ENCODE results near the gene RFX3.

The RFX3 gene

DNA sequence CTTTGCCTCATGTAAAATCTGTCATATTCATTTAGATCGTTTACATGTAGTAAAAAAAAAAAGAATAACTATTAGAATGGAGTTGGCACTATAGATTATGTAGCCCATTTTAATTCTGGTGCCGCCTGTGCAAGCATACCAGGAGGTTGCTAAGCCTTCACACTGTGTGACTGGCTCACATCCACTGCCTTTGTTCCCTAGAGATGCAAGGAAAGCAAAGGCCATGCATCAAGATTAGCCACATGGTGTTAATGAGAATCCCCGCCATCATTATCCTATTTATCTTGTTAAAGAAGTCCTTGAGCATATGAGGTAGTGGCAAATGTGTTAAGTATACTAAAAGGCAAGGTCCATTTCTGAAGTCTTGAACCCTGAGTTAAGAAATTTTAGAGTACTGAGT, 279.6 kb downstream of the RFX3 start:
- no peak overlapping the region for H3K4me3 ChIP-seq (replicated peaks; ENCODE audit: insufficient read depth, low read length)
- TF ChIP-seq, protein P1, sequence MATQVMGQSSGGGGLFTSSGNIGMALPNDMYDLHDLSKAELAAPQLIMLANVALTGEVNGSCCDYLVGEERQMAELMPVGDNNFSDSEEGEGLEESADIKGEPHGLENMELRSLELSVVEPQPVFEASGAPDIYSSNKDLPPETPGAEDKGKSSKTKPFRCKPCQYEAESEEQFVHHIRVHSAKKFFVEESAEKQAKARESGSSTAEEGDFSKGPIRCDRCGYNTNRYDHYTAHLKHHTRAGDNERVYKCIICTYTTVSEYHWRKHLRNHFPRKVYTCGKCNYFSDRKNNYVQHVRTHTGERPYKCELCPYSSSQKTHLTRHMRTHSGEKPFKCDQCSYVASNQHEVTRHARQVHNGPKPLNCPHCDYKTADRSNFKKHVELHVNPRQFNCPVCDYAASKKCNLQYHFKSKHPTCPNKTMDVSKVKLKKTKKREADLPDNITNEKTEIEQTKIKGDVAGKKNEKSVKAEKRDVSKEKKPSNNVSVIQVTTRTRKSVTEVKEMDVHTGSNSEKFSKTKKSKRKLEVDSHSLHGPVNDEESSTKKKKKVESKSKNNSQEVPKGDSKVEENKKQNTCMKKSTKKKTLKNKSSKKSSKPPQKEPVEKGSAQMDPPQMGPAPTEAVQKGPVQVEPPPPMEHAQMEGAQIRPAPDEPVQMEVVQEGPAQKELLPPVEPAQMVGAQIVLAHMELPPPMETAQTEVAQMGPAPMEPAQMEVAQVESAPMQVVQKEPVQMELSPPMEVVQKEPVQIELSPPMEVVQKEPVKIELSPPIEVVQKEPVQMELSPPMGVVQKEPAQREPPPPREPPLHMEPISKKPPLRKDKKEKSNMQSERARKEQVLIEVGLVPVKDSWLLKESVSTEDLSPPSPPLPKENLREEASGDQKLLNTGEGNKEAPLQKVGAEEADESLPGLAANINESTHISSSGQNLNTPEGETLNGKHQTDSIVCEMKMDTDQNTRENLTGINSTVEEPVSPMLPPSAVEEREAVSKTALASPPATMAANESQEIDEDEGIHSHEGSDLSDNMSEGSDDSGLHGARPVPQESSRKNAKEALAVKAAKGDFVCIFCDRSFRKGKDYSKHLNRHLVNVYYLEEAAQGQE (IDR thresholded peaks at IDR 0.05; ENCODE audit: insufficient replicate concordance, low read depth) = no peak
- TF ChIP-seq SPI1 (IDR thresholded peaks at IDR 0.05; ENCODE audit: borderline replicate concordance, low read depth) = no peak
- TF ChIP-seq CTCF (IDR thresholded peaks at IDR 0.05; ENCODE audit: insufficient read depth, low read length) = no peak
- no peak for TF ChIP-seq POLR2AphosphoS5 (IDR thresholded peaks at IDR 0.05; ENCODE audit: low read depth)
- no peak for TF ChIP-seq GABPA (IDR thresholded peaks at IDR 0.05; ENCODE audit: low read depth)
- no peak for DNase-seq (ENCODE audit: low read depth in 1 of 2, low spot score in 1 of 2)
- no peaks in the 10 kb centered on the region for H3K27me3 ChIP-seq (ENCODE audit: insufficient read depth, poor library complexity, severe bottlenecking)
- H3K27ac ChIP-seq (replicated peaks) = no peak overlapping the region

- TF ChIP-seq GABPA (IDR thresholded peaks at IDR 0.05; ENCODE audit: low read depth) (no peak), POLR2AphosphoS5 (IDR thresholded peaks at IDR 0.05; ENCODE audit: low read depth) (no peak), SPI1 (IDR thresholded peaks at IDR 0.05; ENCODE audit: borderline replicate concordance, low read depth) (0 out of 2 replicates have a peak, but pooled peaks have one; percentile 8)
- TF ChIP-seq, protein P1 (IDR thresholded peaks at IDR 0.05; ENCODE audit: insufficient replicate concordance, low read depth) = no peak
- no peak overlapping the region for H3K27ac ChIP-seq (replicated peaks)
- peak; percentile 68 to 72 for DNase-seq (ENCODE audit: low read depth in 1 of 2, low spot score in 1 of 2)
Measured at GRCh38 chr9:3244963-3245653, 280.7 kb downstream of the RFX3 start.

DNA sequence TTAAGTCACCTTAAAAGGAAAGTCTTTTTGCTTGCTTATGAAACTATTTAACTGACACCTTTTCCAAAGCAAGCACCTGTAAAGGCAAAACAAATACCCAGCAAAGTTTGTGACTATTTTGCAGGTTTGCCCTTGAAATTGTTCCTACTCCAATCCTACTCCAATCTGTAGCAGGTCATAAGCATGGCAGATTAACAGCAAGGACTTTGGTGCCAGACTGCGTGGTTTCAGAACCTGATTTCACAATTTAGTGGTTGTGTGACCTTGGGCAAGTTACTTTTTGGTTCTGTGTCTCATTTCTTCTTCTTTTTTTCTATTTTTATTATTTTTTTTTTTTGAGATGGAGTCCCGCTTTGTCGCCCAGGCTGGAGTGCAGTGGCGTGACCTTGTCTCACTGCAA, 282.1 kb downstream of the RFX3 start:
- no peak overlapping the region for H3K27ac ChIP-seq (replicated peaks)
- no peak for TF ChIP-seq CTCF (IDR thresholded peaks at IDR 0.05; ENCODE audit: insufficient read depth, low read length)
- TF ChIP-seq, protein P1 (IDR thresholded peaks at IDR 0.05; ENCODE audit: insufficient replicate concordance, low read depth) = no peak
- H3K4me3 ChIP-seq (replicated peaks; ENCODE audit: insufficient read depth, low read length) = no peak overlapping the region
- H3K27me3 ChIP-seq (ENCODE audit: insufficient read depth, poor library complexity, severe bottlenecking) = no peaks in the 10 kb centered on the region
- DNase-seq (ENCODE audit: low read depth in 1 of 2, low spot score in 1 of 2) = peak; percentile 61 to 63

More at GRCh38 chr9:3244963-3245653, 280.7 kb downstream of the RFX3 start:
- no peaks in the 10 kb centered on the region for H3K27me3 ChIP-seq (ENCODE audit: insufficient read depth, poor library complexity, severe bottlenecking)
- no peak overlapping the region for H3K4me3 ChIP-seq (replicated peaks; ENCODE audit: insufficient read depth, low read length)

Data from HL-60 (cell line).